ENCODE results near the gene CDH20. TPM values are rescaled to one million over a fixed set of nuclear protein-coding genes. Genes with fewer than 3 reads are reported as not detected.
A peak's percentile ranks its signal among the peaks of the same experiment; 100 is the strongest.

Gene CDH20
- total RNA-seq, 1 experiment from 2014 or later = not detected

- Mint-ChIP-seq H3K4me3 (ENCODE audit: low read depth, unreplicated experiment) (no peak overlapping the region), H3K4me1 (ENCODE audit: low read depth, unreplicated experiment) (no peaks in the 10 kb centered on the region), H3K27me3 (ENCODE audit: unreplicated experiment) (no peaks in the 10 kb centered on the region), H3K36me3 (ENCODE audit: insufficient read depth, unreplicated experiment) (no peaks in the 10 kb centered on the region), H3K27ac (ENCODE audit: unreplicated experiment) (no peak overlapping the region), H3K9me3 (ENCODE audit: low read depth, unreplicated experiment) (peaks cover 2% of the 10 kb centered on the region)
- CTCF ChIA-PET = no interaction called here
- no TSS peak for BruUV-seq (replicated peaks)
- no peak for DNase-seq
- intact Hi-C loops (cut with micrococcal nuclease; ENCODE audit: unreplicated experiment) = no loop called here
- no peak for TF ChIP-seq CTCF (IDR thresholded peaks at IDR 0.05; ENCODE audit: unreplicated experiment)
These were observed 99.4 kb downstream of the CDH20 start for GRCh38 chr18:61432590-61432989.

- peak; percentile 23 for DNase-seq
- no peak overlapping the region for H3K4me3 Mint-ChIP-seq (ENCODE audit: low read depth, unreplicated experiment)
- no peaks in the 10 kb centered on the region for H3K4me1 Mint-ChIP-seq (ENCODE audit: low read depth, unreplicated experiment)
- no peak overlapping the region for H3K27ac Mint-ChIP-seq (ENCODE audit: unreplicated experiment)
- H3K36me3 Mint-ChIP-seq (ENCODE audit: insufficient read depth, unreplicated experiment) = no peaks in the 10 kb centered on the region
- intact Hi-C loops (cut with micrococcal nuclease; ENCODE audit: unreplicated experiment) = no loop called here
- CTCF ChIA-PET = no interaction called here
- H3K9me3 Mint-ChIP-seq (ENCODE audit: low read depth, unreplicated experiment) = peaks cover 2% of the 10 kb centered on the region
- no TSS peak for BruUV-seq (replicated peaks)
- no peaks in the 10 kb centered on the region for H3K27me3 Mint-ChIP-seq (ENCODE audit: unreplicated experiment)
- peak; percentile 56 for TF ChIP-seq CTCF (IDR thresholded peaks at IDR 0.05; ENCODE audit: unreplicated experiment)
These were observed 101.9 kb downstream of the CDH20 start for GRCh38 chr18:61435064-61435652.

- BruUV-seq (replicated peaks) = no TSS peak
- Mint-ChIP-seq H3K4me3 (ENCODE audit: low read depth, unreplicated experiment) (no peak overlapping the region), H3K9me3 (ENCODE audit: low read depth, unreplicated experiment) (peaks cover 6% of the 10 kb centered on the region), H3K27me3 (ENCODE audit: unreplicated experiment) (no peaks in the 10 kb centered on the region), H3K36me3 (ENCODE audit: insufficient read depth, unreplicated experiment) (no peaks in the 10 kb centered on the region), H3K4me1 (ENCODE audit: low read depth, unreplicated experiment) (peaks cover 4% of the 10 kb centered on the region), H3K27ac (ENCODE audit: unreplicated experiment) (no peak overlapping the region)
- CTCF ChIA-PET = no interaction called here
- DNase-seq = no peak
- intact Hi-C loops (cut with micrococcal nuclease; ENCODE audit: unreplicated experiment) = no loop called here
- no peak for TF ChIP-seq CTCF (IDR thresholded peaks at IDR 0.05; ENCODE audit: unreplicated experiment)
These were observed 110.0 kb downstream of the CDH20 start for GRCh38 chr18:61443081-61443725.

GRCh38 chr18:61448316-61448715 is 115.1 kb downstream of the CDH20 start:
- intact Hi-C loops (cut with micrococcal nuclease; ENCODE audit: unreplicated experiment) = no loop called here
- H3K9me3 Mint-ChIP-seq (ENCODE audit: low read depth, unreplicated experiment) = peaks cover 6% of the 10 kb centered on the region
- CTCF ChIA-PET = no interaction called here
- DNase-seq = no peak
- no peaks in the 10 kb centered on the region for H3K36me3 Mint-ChIP-seq (ENCODE audit: insufficient read depth, unreplicated experiment)
- H3K27me3 Mint-ChIP-seq (ENCODE audit: unreplicated experiment) = no peaks in the 10 kb centered on the region
- H3K27ac Mint-ChIP-seq (ENCODE audit: unreplicated experiment) = peak overlapping the region; percentile 43
- no peak overlapping the region for H3K4me3 Mint-ChIP-seq (ENCODE audit: low read depth, unreplicated experiment)
- TF ChIP-seq CTCF (IDR thresholded peaks at IDR 0.05; ENCODE audit: unreplicated experiment) = no peak
- no TSS peak for BruUV-seq (replicated peaks)
- peaks cover 14% of the 10 kb centered on the region for H3K4me1 Mint-ChIP-seq (ENCODE audit: low read depth, unreplicated experiment)

Measured in Calu3 (cell line).